Activated CD4-positive, CD25-positive, alpha-beta regulatory T cell treated with anti-CD3 and anti-CD28 coated beads, Interleukin-2, amount 50 U/mL, for 24 hours (primary cell): Measurements from ENCODE around the gene PM20D1.

Experiments
- ATAC-seq, 2 donors: fragments of 150-1000 bp; cut with Tn5 transposase; one replicate each; pipeline ENCODE4 v1.10.0; 2021; ENCODE audit warnings: mild to moderate bottlenecking in 1 of 2, moderate library complexity in 1 of 2

The PM20D1 gene

GRCh38 chr1:205803986-205804385 lies 45.9 kb downstream of the PM20D1 start:
- ATAC-seq, result no peak

GRCh38 chr1:205802060-205802459 lies 47.9 kb downstream of the PM20D1 start:
- ATAC-seq, result no peak

- ATAC-seq, result no peak
Measured at GRCh38 chr1:205800981-205801703, 48.8 kb downstream of the PM20D1 start.

- ATAC-seq, result no peak
Measured at GRCh38 chr1:205800427-205800826, 49.5 kb downstream of the PM20D1 start.

- no peak for ATAC-seq
Measured at GRCh38 chr1:205798577-205798976, 51.4 kb downstream of the PM20D1 start.

GRCh38 chr1:205797168-205797567 lies 52.8 kb downstream of the PM20D1 start:
- ATAC-seq, result no peak

- ATAC-seq, result no peak
Measured at GRCh38 chr1:205794011-205794730, 55.8 kb downstream of the PM20D1 start.

- ATAC-seq, result no peak
Measured at GRCh38 chr1:205792961-205793673, 56.8 kb downstream of the PM20D1 start.

GRCh38 chr1:205792481-205792881 lies 57.5 kb downstream of the PM20D1 start:
- ATAC-seq, result peak in 1 of 2 donors; percentile 30

- ATAC-seq, result peak; percentile 84 to 85
Measured at GRCh38 chr1:205791568-205792180, 58.3 kb downstream of the PM20D1 start.

- no peak for ATAC-seq
Measured at GRCh38 chr1:205787287-205787916, 62.5 kb downstream of the PM20D1 start.

- ATAC-seq, result no peak
Measured at GRCh38 chr1:205786601-205787000, 63.3 kb downstream of the PM20D1 start.

GRCh38 chr1:205785446-205785845 lies 64.5 kb downstream of the PM20D1 start:
- no peak for ATAC-seq

- ATAC-seq, result no peak
Measured at GRCh38 chr1:205783904-205784303, 66.0 kb downstream of the PM20D1 start.

GRCh38 chr1:205783433-205783795 lies 66.5 kb downstream of the PM20D1 start:
- no peak for ATAC-seq

- no peak for ATAC-seq
Measured at GRCh38 chr1:205782627-205783432, 67.1 kb downstream of the PM20D1 start.

- ATAC-seq, result no peak
Measured at GRCh38 chr1:205780335-205780734, 69.6 kb downstream of the PM20D1 start.
